Tibial nerve (tissue), 4 donors: ENCODE results near the gene PRXL2C. TPM values are rescaled to one million over a fixed set of nuclear protein-coding genes. Genes with fewer than 3 reads are reported as not detected.
"Not testable (repeated sequence)": the region's sequence is repeated elsewhere in the genome, so short reads cannot be mapped to it uniquely, and the experiment has no call there.

ENCODE experiments used
- DNase-seq, 2 donors: peaks; one replicate each; pipeline ENCODE4 v3.0.0-alpha.2; 2019; ENCODE audit warnings: low spot score in 2 of 2
- H3K27ac ChIP-seq, 4 donors: fragments of 200-600 bp; sonication (generic) in 3 of 4; one replicate each; pipeline ENCODE4 v1.5.1; 2017 to 2019; ENCODE audit warnings: mild to moderate bottlenecking in 1 of 4
- H3K27me3 ChIP-seq, 2 donors: fragments of 200-600 bp; sonication (generic) in 1 of 2; one replicate each; pipeline versions ENCODE4 v1.5.1 to v1.6.0; 2017 to 2019
- H3K36me3 ChIP-seq, 3 donors: fragments of 200-600 bp; sonication (generic); one replicate each; pipeline ENCODE4 v1.5.1; 2018 to 2019
- H3K4me1 ChIP-seq, 4 donors: fragments of 200-600 bp; sonication (generic) in 3 of 4; one replicate each; pipeline ENCODE4 v1.5.1; 2017 to 2019
- H3K4me3 ChIP-seq, 4 donors: fragments of 200-600 bp; sonication (generic) in 3 of 4; one replicate each; pipeline ENCODE4 v1.5.1; 2017 to 2019; ENCODE audit warnings: mild to moderate bottlenecking in 1 of 4, moderate library complexity in 1 of 4
- H3K9me3 ChIP-seq, 4 donors: fragments of 200-600 bp; sonication (generic) in 3 of 4; one replicate each; pipeline ENCODE4 v1.5.1; 2017 to 2019
- EP300 ChIP-seq, 2 donors: sonication (generic); formaldehyde crosslinking; IDR thresholded peaks; one replicate each; pipeline ENCODE4 v1.6.1; 2017; ENCODE audit warnings: antibody characterized with exemption in 2 of 2, mild to moderate bottlenecking in 1 of 2
- POLR2A ChIP-seq, 2 donors: fragments of 450-650 bp; IDR thresholded peaks; one replicate each; pipeline ENCODE4 v1.6.1; 2017; ENCODE audit warnings: antibody characterized with exemption in 2 of 2, mild to moderate bottlenecking in 2 of 2, moderate library complexity in 2 of 2
- WGBS, 2 donors: methylation state at CpG; one replicate each; pipeline ENCODE4 v1.1.5; 2018; 5-methylcytosine and 5-hydroxymethylcytosine counted together
- total RNA-seq, 4 donors: library from RNA; depleted of rRNA; stranded (reverse); fragments of >200 nt; gene quantifications; one replicate each; pipeline ENCODE4 v1.1.0, GENCODE V29; 2016
- TF ChIP-seq, protein P1 (sequence below), 5 experiments: fragments of 200-600 bp in 3 of 5; fragments of 450-650 bp in 2 of 5; sonication (generic) in 3 of 5; IDR thresholded peaks; one replicate each; pipeline ENCODE4 v1.5.1; 2016 to 2019; ENCODE audit warnings: antibody characterized with exemption in 5 of 5, mild to moderate bottlenecking in 3 of 5, moderate library complexity in 2 of 5

The PRXL2C gene, protein sequence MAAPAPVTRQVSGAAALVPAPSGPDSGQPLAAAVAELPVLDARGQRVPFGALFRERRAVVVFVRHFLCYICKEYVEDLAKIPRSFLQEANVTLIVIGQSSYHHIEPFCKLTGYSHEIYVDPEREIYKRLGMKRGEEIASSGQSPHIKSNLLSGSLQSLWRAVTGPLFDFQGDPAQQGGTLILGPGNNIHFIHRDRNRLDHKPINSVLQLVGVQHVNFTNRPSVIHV
- total RNA-seq: 10 to 100 TPM; 14.9 to 52.7 (median 20.6) TPM

DNA sequence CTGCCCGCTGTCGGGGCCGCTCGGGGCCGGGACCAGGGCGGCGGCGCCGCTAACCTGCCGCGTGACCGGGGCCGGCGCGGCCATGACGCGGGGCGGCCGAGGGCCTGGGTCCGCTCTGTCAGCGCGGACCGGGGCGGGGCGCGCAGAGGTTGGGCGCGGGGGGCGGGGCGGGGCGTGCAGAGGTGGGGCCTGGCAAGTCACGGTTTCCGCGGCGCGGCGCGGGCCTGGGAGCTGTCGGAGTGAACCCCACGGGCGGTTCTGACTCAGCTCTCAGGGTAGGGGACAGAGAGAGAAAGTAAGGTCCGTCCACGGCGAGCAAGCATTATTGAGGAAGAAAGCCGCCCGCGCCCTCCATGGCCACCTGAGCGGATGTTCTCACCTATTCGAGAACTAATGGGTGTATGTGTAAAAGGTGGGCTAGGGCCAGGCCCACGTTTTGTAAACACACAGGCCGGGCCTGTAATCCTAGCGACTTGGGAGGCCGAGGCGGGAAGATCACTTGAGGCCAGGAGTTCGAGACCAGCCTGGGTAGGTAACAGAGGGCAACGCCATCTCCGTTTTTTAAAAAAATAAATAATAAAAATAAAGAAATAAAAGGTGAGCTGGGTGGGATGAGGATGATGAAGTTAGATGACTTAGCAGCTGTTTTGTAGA, at the start of gene PRXL2C:
PRXL2C (minus strand) TSS at position 120 of the 654 bp plus-strand sequence; CDS start at position 84, 36 bp downstream.
- Histone ChIP-seq H3K4me3 (peak within 1 kb of the TSS; percentile 61 to 84 (median 63)), H3K27me3 (no peaks in the 10 kb centered on the region), H3K4me1 (peaks cover 0 to 30% (median 6%) of the 10 kb centered on the region in 4 donors), H3K9me3 (no peaks in the 10 kb centered on the region), H3K27ac (peak within 1 kb of the TSS; percentile 93 to 100 (median 98)), H3K36me3 (peaks cover 0 to 32% (median 0%) of the 10 kb centered on the region in 3 donors)
- peak; percentile 88 for DNase-seq
- TF ChIP-seq EP300 (IDR thresholded peaks at IDR 0.05): peak in 1 of 2 donors; percentile 42
- peak in 1 of 2 donors; percentile 3 for TF ChIP-seq POLR2A (IDR thresholded peaks at IDR 0.05)
- TF ChIP-seq, protein P1, sequence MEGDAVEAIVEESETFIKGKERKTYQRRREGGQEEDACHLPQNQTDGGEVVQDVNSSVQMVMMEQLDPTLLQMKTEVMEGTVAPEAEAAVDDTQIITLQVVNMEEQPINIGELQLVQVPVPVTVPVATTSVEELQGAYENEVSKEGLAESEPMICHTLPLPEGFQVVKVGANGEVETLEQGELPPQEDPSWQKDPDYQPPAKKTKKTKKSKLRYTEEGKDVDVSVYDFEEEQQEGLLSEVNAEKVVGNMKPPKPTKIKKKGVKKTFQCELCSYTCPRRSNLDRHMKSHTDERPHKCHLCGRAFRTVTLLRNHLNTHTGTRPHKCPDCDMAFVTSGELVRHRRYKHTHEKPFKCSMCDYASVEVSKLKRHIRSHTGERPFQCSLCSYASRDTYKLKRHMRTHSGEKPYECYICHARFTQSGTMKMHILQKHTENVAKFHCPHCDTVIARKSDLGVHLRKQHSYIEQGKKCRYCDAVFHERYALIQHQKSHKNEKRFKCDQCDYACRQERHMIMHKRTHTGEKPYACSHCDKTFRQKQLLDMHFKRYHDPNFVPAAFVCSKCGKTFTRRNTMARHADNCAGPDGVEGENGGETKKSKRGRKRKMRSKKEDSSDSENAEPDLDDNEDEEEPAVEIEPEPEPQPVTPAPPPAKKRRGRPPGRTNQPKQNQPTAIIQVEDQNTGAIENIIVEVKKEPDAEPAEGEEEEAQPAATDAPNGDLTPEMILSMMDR (IDR thresholded peaks at IDR 0.05): no peak
- WGBS, 2 donors: 4 to 8% methylated on average over 24 to 56 of the region's 57 CpGs

DNA sequence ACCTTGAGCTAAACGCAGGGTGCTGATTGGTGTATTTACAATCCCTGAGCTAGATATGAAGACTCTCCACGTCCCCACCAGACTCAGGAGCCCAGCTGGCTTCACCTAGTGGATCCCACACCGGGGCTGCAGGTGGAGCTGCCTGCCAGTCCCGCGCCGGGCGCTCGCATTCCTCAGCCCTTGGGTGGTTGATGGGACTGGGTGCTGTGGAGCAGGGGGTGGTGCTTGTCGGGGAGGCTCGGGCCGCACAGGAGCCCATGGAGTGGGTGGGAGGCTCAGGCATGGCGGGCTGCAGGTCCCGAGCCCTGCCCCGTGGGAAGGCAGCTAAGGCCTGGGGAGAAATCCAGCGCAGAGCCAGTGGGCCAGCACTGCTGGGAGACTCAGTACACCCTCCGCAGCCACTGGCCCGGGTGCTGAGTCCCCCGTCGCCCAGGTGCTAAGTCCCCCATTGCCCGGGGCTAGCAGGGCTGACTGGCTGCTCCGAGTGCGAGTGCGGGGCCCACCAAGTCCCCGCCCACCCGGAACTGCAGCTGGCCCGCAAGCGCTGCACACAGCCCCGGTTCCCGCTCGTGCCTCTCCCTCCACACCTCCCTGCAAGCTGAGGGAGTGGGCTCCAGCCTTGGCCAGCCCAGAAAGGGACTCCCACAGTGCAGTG, 45.7 kb upstream of the PRXL2C start:
- WGBS, 2 donors: 92 to 93% methylated on average over 27 of the region's 30 CpGs
- not testable (repeated sequence) for H3K27me3 ChIP-seq, DNase-seq, H3K36me3 ChIP-seq, H3K4me1 ChIP-seq, H3K4me3 ChIP-seq, H3K27ac ChIP-seq
- H3K9me3 ChIP-seq: peaks cover 0 to 69% (median 12%) of the 10 kb centered on the region in 4 donors

DNA sequence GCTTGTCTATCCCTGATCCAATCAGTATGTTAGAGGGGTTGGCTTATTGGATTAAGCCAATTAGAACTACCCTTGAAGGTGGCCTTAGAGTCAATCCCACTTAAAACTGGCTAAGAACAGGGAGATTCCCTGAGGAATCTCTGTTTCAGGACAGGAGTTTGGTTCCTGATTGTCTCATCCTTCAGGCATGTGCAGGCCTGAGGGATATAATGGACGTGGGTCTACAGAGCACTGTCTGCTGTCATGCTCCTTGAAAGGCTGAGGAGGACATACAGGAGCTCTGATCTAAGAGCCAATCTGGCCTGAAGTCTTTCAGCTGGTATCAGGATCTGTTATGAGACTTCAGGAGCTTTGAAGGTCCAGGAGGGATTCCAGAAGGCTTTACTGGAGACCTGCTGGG, 36.2 kb upstream of the PRXL2C start:
- TF ChIP-seq, protein P1 (IDR thresholded peaks at IDR 0.05): no peak
- TF ChIP-seq EP300 (IDR thresholded peaks at IDR 0.05): no peak
- DNase-seq: no peak
- WGBS, 2 donors: 60 to 63% methylated on average over 1 of the region's 1 CpG
- Histone ChIP-seq H3K9me3 (peaks cover 0 to 42% (median 6%) of the 10 kb centered on the region in 4 donors), H3K4me3 (no peak overlapping the region), H3K27ac (no peak overlapping the region), H3K27me3 (no peaks in the 10 kb centered on the region), H3K4me1 (peaks cover 0 to 13% (median 0%) of the 10 kb centered on the region in 4 donors), H3K36me3 (peaks cover 0 to 4% (median 0%) of the 10 kb centered on the region in 3 donors)

DNA sequence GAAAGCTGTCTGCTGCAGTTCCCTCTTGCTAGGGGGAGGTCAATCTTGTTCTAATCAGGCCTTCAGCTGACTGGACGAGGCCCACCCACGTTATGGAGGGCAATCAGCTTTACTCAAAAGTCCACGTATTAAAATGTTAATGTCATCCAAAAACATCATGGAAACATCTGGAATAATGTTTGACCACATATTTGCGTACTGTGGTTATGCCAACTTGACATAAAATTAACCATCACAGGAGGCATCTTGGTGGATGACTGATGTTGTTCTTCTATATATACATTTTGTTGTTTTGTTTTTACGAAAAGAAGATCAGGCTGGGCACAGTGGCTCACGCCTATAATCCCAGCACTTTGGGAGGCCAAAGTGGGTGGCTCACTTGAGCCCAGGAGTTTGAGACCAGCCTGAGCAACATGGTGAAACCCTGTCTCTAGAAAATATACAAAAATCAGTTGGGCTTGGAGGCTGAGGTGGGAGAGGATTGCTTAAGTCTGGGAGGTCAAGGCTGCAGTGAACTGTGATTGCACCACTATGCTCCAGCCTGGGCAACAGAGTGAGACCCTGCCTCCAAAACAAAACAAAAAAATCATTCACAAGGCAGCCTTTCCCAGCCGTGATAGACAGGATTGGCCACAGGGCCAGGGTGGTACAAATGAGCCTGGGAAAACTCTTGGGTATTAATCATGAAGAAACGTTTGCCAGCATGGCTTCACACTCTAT, 33.8 kb upstream of the PRXL2C start:
- no peaks in the 10 kb centered on the region for H3K27me3 ChIP-seq
- DNase-seq: no peak
- no peak overlapping the region for H3K27ac ChIP-seq
- H3K4me1 ChIP-seq: peaks cover 0 to 16% (median 0%) of the 10 kb centered on the region in 4 donors
- H3K9me3 ChIP-seq: peaks cover 0 to 28% (median 2%) of the 10 kb centered on the region in 4 donors
- WGBS, 2 donors: 53 to 55% methylated on average over 8 of the region's 8 CpGs
- H3K36me3 ChIP-seq: peaks cover 0 to 4% (median 0%) of the 10 kb centered on the region in 3 donors
- no peak overlapping the region for H3K4me3 ChIP-seq
- TF ChIP-seq POLR2A (IDR thresholded peaks at IDR 0.05) (no peak), EP300 (IDR thresholded peaks at IDR 0.05) (no peak)
- TF ChIP-seq, protein P1 (IDR thresholded peaks at IDR 0.05): no peak

DNA sequence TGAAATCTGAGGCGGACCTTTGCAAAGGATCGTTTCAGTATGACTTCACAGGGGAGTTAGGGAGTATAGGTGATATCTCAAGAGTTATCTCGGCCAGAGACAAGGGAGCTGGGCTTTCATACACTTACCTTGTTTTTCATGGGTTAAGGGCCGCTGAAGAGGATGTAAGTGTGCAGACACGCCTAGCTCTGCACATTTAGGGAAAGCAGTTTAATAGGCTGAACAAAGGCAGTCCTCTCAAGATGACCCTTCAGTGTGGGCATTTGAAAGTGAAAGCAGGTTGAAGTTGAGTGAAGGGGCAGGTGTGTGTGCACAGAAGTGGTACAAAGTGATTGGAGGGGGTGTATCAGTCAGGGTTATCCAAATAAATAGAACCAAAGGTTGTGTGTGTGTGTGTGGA, 33.1 kb upstream of the PRXL2C start:
- 68 to 77% methylated on average over 5 of the region's 5 CpGs for WGBS, 2 donors
- peaks cover 0 to 16% (median 0%) of the 10 kb centered on the region in 4 donors for H3K4me1 ChIP-seq
- no peaks in the 10 kb centered on the region for H3K27me3 ChIP-seq
- DNase-seq: no peak
- H3K36me3 ChIP-seq: peaks cover 0 to 4% (median 0%) of the 10 kb centered on the region in 3 donors
- TF ChIP-seq, protein P1 (IDR thresholded peaks at IDR 0.05): no peak
- no peak for TF ChIP-seq EP300 (IDR thresholded peaks at IDR 0.05)
- no peak for TF ChIP-seq POLR2A (IDR thresholded peaks at IDR 0.05)
- H3K9me3 ChIP-seq: peaks cover 0 to 21% (median 2%) of the 10 kb centered on the region in 4 donors
- H3K4me3 ChIP-seq: no peak overlapping the region
- no peak overlapping the region for H3K27ac ChIP-seq
